ENCODE measurements around the gene TRIM39. TPM values are rescaled to one million over a fixed set of nuclear protein-coding genes. Genes with fewer than 3 reads are reported as not detected.

TRIM39 gene
- total and polyA plus RNA-seq, 2 of the 4 experiments (the other 2 are of a cell fraction) = 7.5 to 10.0 TPM

- no peak overlapping the region for H2AK5ac ChIP-seq (ENCODE audit: low read depth, low read length)
- in situ Hi-C loops (cut with MboI; ENCODE audit: low sequenced_read_pairs) = no loop called here
- ATAC-seq (ENCODE audit: low read depth) = no peak
- H3K79me1 ChIP-seq (ENCODE audit: low read depth in 1 of 2, low read length in 2 of 2) = peaks cover 18 to 24% of the 10 kb centered on the region in 2 experiments
- H3K4ac ChIP-seq (ENCODE audit: low read depth, low read length) = no peak overlapping the region
- no peak overlapping the region for H4K8ac ChIP-seq (ENCODE audit: low read depth in 2 of 2, low read length in 2 of 2)
- no peaks in the 10 kb centered on the region for H3K9me3 ChIP-seq (ENCODE audit: control insufficient read depth, insufficient read depth, low read length)
- H2AK9ac ChIP-seq (replicated peaks; ENCODE audit: low read depth, low read length, poor library complexity) = no peak overlapping the region
- DNase-seq = no peak
- dilution Hi-C loops (cut with HindIII; ENCODE audit: low sequenced_read_pairs, unreplicated experiment) = no loop called here
- no peak overlapping the region for H3K4me2 ChIP-seq (ENCODE audit: low read depth, low read length)
- BruUV-seq (replicated peaks) = no TSS peak
- intact Hi-C loops (cut with micrococcal nuclease) = loop anchor here (5.0 kb wide), 1 partner anchor 72 kb away; no protein-coding TSS in a partner anchor
- no peak overlapping the region for H2BK120ac ChIP-seq (ENCODE audit: low read depth, low read length)
- H3K36me3 ChIP-seq (ENCODE audit: control insufficient read depth, insufficient read depth, low read length) = peaks cover 16% of the 10 kb centered on the region; the same call in 1 of the 2 replicates
- no peaks in the 10 kb centered on the region for H3K27me3 ChIP-seq (ENCODE audit: control insufficient read depth, insufficient read depth, low read length)
- H3K4me3 ChIP-seq (ENCODE audit: insufficient read depth, low read depth, low read length) = no peak overlapping the region
- no CpG with 5 or more reads among the region's 12 CpGs for WGBS, 2 experiments (ENCODE audit: extremely low coverage in 2 of 2, insufficient read length in 1 of 2)
- no peak overlapping the region for H3K9ac ChIP-seq (ENCODE audit: low read depth, low read length)
- H2AFZ ChIP-seq (replicated peaks; ENCODE audit: low read length, poor library complexity) = no peak overlapping the region
- no peak overlapping the region for H2BK15ac ChIP-seq (ENCODE audit: low read depth, low read length)
- no peak overlapping the region for H2BK20ac ChIP-seq (ENCODE audit: low read depth, low read length)
- H4K20me1 ChIP-seq (ENCODE audit: insufficient read depth, low read length) = peaks cover 6% of the 10 kb centered on the region
- H3K56ac ChIP-seq (ENCODE audit: extremely low read depth, insufficient read depth, low read length) = no peak overlapping the region
- TF ChIP-seq RAD21 (IDR thresholded peaks at IDR 0.05; ENCODE audit: low read length) (no peak), RCOR1 (IDR thresholded peaks at IDR 0.05; ENCODE audit: insufficient replicate concordance, low read length) (no peak), NFE2L2 (IDR thresholded peaks at IDR 0.05; ENCODE audit: low read depth, low read length) (no peak), ELK1 (IDR thresholded peaks at IDR 0.05; ENCODE audit: borderline replicate concordance, low read depth, low read length) (no peak), CHD1 (IDR thresholded peaks at IDR 0.05; ENCODE audit: low read depth, low read length) (no peak), FOS (IDR thresholded peaks at IDR 0.05; ENCODE audit: low read depth, low read length) (no peak), POLR2A (IDR thresholded peaks at IDR 0.05; ENCODE audit: low read depth, low read length) (no peak), SMC3 (IDR thresholded peaks at IDR 0.05; ENCODE audit: low read depth, low read length) (no peak), USF2 (IDR thresholded peaks at IDR 0.05; ENCODE audit: low read depth, low read length) (no peak), MAZ (IDR thresholded peaks at IDR 0.05; ENCODE audit: borderline replicate concordance, low read depth, low read length) (no peak), CEBPB (IDR thresholded peaks at IDR 0.05; ENCODE audit: low read depth, low read length) (no peak), RFX5 (IDR thresholded peaks at IDR 0.05; ENCODE audit: low read depth, low read length) (no peak), MAFK (IDR thresholded peaks at IDR 0.05; ENCODE audit: low read depth, low read length) (no peak), MXI1 (IDR thresholded peaks at IDR 0.05; ENCODE audit: borderline replicate concordance, low read depth, low read length) (no peak), BHLHE40 (IDR thresholded peaks at IDR 0.05; ENCODE audit: low read depth, low read length) (no peak), CTCF (conservative IDR thresholded peaks at IDR 0.05; ENCODE audit: low read depth, low read length) (no peak)
- no peak overlapping the region for H2BK5ac ChIP-seq (ENCODE audit: low read depth, low read length, poor library complexity, severe bottlenecking)
- H3K18ac ChIP-seq (ENCODE audit: low read depth, low read length) = no peak overlapping the region
- ChIA-PET POLR2A (ENCODE audit: unreplicated experiment) (no interaction called here), CTCF (no interaction called here)
- H3K14ac ChIP-seq (replicated peaks; ENCODE audit: low read depth, low read length) = no peak overlapping the region
- peaks cover 4% of the 10 kb centered on the region for H3K9me1 ChIP-seq (ENCODE audit: insufficient read depth, low read length)
- no peak overlapping the region for H4K5ac ChIP-seq (ENCODE audit: low read depth, low read length)
- no peak overlapping the region for H3K27ac ChIP-seq (ENCODE audit: insufficient read depth, low read length)
- no peak overlapping the region for H4K91ac ChIP-seq (ENCODE audit: insufficient read depth, low read depth, low read length)
- H3K4me1 ChIP-seq (ENCODE audit: control insufficient read depth, insufficient read depth, low read length) = peaks cover 4% of the 10 kb centered on the region; the same call in 1 of the 2 replicates
- H3K23ac ChIP-seq (ENCODE audit: low read depth, low read length) = no peak overlapping the region
These were observed 2.6 kb downstream of the TRIM39 start for GRCh38 chr6:30329331-30329730.

Data from IMR-90 (cell line).